Measurements from ENCODE around the gene CFD.

The CFD gene

DNA sequence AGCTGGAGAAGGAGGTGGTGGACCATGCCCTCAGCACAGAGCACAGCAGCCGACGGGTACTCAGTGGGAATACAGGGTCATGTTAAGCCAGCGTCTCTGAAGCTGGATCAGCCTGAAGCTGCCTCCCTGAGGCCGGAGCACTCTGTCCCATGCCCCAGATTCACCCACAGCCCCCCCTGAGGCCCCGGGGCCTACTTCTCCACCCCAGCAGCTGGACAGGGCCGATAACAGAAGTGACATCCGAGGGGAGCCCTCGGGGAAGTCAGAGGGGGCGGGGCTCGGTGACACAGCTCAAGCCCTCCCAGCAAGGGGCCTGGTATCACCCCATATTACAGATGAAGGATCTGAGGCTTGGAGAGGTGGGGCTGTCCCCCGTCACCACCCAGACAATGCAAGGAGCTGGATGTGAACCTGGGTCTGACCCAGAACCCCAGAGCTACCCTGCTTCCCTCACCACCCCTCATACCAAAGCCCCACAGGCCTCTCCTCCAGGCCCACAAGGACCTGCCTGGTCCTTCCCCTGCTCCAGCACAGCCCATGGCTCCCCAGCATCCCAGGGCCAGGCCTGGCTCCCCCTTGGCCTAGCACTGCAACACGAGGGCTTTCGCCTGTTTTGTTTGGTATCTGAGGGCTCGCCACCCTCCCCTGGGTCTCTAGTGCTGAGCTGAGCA lies 47.9 kb downstream of the CFD start:
- H3K27ac ChIP-seq, result no peak overlapping the region
- TF ChIP-seq, protein P1, sequence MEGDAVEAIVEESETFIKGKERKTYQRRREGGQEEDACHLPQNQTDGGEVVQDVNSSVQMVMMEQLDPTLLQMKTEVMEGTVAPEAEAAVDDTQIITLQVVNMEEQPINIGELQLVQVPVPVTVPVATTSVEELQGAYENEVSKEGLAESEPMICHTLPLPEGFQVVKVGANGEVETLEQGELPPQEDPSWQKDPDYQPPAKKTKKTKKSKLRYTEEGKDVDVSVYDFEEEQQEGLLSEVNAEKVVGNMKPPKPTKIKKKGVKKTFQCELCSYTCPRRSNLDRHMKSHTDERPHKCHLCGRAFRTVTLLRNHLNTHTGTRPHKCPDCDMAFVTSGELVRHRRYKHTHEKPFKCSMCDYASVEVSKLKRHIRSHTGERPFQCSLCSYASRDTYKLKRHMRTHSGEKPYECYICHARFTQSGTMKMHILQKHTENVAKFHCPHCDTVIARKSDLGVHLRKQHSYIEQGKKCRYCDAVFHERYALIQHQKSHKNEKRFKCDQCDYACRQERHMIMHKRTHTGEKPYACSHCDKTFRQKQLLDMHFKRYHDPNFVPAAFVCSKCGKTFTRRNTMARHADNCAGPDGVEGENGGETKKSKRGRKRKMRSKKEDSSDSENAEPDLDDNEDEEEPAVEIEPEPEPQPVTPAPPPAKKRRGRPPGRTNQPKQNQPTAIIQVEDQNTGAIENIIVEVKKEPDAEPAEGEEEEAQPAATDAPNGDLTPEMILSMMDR (conservative IDR thresholded peaks at IDR 0.05), result no peak

GRCh38 chr19:911197-912033 lies 52.0 kb downstream of the CFD start:
- TF ChIP-seq, protein P1 (conservative IDR thresholded peaks at IDR 0.05), result no peak
- H3K27ac ChIP-seq, result no peak overlapping the region

DNA sequence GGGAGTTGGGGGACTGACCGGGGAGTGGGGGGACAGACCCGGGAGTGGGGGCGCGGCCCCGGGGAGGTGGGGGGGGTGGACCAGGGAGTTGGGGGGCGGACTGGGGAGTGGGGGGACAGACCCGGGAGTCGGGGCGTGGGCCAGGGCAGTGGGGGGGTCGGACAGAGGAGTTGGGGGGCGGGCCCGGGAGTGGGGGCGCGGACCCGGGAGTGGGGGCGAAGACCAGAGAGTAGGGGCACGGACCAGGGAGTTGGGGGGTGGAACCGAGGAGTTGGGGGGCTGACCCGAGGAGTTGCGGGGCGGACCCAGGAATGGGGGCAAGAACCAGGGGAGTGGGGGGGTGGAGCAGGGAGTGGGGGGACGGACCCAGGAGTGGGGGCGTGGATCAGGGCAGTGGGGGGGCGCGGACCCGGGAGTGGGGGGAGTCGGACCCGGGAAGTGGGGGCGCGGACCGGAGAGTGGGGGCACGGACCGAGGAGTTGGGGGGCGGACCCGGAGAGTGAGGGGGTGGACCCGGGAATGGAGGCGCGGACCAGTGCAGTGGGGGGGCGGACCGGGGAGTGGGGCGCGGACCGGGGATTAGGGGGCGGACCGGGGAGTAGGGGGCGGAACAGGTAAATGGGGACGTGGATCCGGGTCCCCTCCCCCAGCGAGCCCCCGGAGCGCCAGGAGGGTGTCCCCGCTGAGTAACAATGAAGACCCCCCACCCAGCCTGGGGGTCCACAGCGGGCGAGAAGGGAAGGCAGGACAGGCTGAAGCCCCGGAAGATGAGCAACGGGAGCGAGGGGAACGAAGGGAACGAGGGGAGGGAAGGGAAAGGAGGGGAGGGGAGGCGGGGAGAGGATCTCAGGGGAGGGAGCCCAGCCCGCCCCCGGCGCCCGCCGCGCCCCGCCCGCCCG lies 53.0 kb downstream of the CFD start:
- H3K27ac ChIP-seq, result peak overlapping the region; percentile 70
- TF ChIP-seq, protein P1 (conservative IDR thresholded peaks at IDR 0.05), result no peak
